HG03097 (cell line): ENCODE results near the gene TIMP2.
"Not testable (repeated sequence)": the region's sequence is repeated elsewhere in the genome, so short reads cannot be mapped to it uniquely, and the experiment has no call there.

Source experiments
- ATAC-seq: cut with Tn5 transposase; IDR thresholded peaks from one replicate; pipeline ENCODE4 v1.9.1; 2021; ENCODE audit not compliant: unreplicated experiment, low FRiP score

The TIMP2 gene

GRCh38 chr17:78933959-78934568, 8.9 kb upstream of the TIMP2 start:
- no peak for ATAC-seq

- no peak for ATAC-seq
These were observed 8.1 kb upstream of the TIMP2 start for GRCh38 chr17:78933025-78933958.

DNA sequence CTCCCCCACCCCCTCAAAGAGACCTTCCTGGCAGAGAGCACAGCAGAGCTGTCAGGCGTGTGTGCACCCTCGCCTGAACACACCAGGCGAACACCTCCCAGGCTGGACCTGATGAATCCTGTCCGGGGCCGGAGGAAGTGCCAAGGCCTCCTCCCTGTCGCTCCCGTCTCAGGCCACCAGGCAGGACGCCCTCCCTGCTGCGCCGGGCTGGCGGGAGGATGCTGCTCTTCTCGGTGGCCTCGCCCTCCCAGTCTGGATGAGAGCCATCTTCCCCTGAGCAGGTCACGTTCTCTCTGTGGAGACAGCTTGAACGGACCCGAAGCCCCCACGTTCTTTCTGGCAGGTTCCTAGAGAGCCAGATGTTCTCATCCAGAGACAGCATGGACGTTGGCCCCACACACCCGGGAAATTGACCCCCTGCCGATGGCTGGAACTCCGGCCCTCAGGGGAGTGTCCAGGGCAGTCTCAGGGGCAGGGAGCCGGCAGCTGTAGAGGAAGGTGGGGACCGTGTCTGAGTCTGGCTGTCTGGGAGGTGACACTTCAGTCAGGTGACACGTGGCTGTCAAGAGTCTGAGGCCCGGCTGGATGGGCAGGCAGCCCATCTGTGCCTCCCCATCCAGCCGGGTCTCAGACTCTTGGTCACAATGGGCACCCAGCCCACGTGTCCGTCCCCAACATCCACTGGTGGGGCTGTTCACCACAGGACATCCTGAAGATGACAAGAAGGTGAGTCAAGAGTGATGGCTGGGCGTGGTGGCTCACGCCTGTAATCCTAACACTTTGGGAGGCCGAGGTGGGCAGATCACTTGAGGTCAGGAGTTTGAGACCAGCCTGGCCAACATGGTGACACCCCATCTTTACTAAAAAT, 5.0 kb upstream of the TIMP2 start:
- ATAC-seq = no peak

- no peak for ATAC-seq
These were observed 722 bp upstream of the TIMP2 start for GRCh38 chr17:78925662-78926555.

DNA sequence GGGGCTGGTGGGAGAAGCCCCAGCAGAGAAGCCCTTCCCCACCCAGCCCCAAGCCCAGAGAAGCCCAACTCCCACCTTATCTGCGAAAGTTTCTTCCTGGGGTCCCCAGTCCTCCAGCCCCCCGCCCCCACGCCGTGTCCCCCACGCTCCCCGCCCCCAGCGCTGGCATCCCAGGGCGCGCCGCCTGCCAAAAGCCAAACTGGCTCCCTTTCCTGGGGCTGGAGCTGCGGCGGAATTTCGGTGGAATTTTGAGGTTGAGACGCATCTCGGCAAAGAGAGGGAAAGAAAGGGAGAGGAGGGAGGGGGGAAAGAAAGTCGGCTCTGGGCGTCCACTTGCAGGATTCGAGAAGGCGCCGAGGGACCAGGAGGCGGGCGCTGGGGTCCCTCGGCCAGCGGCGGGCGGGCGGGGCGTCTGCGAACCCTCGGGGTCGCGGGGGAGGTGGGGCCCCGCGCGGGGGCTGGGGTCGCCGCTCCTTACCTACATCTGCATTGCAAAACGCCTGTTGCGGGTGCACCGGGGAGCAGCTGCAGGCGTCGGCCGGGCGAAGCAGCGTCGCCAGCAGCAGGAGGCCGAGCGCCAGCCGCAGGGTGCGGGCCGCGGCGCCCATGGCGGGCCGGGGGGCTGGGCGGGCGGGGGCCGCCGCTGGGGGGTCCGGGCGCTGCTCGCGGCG, 571 bp downstream of the TIMP2 start:
- no peak for ATAC-seq

DNA sequence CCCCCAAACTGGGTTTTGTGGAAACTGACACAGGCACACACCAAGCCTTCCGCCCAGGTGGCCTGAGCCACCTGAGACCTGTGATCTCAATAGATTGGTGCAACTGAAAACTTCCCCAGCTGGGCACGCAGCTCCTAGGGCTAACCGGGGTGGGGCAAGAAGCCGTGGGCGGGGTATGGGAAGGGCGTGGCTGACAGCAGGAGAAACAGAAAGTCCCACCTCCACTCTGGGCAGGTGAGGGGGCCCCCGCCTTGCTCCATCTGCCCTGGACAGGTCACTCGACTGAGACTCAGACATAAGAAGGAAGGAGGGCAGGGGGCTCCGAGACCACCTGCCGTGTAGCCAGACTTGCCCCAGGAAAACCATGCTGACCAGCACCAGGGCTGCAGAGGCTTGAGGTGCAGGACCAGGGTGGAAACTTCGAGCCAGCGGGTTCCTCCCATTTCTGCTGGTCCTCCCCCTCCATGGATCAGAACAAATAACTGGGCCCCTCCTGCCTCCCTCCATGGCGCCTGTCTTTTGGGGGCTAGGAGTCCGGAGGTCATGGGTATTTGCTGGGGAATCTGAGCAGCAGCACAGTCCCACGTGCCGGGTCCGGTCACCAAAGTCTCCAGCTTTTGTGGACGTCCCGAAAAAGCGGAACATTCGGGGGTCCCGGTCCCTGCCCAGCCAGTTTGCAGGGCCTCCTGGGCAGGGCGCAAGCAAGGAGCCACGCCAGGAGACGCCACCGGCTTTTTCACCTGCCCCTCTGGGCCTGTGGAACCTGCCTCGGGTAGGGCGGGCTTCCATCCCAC, 1.3 kb downstream of the TIMP2 start:
- no peak for ATAC-seq

GRCh38 chr17:78922816-78923498, 2.2 kb downstream of the TIMP2 start:
- no peak for ATAC-seq

- no peak for ATAC-seq
These were observed 3.7 kb downstream of the TIMP2 start for GRCh38 chr17:78921437-78921971.

- no peak for ATAC-seq
These were observed 4.7 kb downstream of the TIMP2 start for GRCh38 chr17:78920528-78920927.

DNA sequence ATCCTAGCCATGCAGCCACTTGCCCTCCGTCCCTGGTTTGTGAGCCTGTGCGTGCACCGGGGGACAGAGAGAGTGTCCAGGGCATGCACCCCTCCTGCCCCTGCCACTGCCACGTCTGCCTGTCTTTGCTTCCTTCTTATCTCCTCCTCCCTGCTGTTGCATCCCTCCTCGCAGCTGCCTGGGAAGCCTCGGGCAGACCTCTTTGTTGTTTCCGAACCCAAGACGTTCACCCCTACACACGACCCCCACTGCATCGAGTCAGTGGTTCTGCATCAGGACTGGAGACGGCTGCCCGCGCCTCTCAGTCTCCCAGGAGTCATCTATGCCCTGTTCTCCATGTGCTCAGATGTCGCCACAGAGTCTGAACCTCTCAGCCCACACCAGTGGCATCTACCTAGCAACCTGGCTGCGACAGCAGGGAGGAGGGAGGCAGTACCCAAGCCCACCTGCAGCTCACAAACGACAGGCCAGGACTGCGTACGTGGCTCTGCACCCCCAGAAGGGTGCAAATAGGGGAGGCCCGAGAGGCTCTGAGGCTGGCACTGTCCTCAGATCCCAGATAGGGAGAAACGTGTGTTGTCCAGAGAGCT, 5.2 kb downstream of the TIMP2 start:
- ATAC-seq = no peak

- no peak for ATAC-seq
These were observed 6.2 kb downstream of the TIMP2 start for GRCh38 chr17:78918979-78919378.

GRCh38 chr17:78917451-78918275, 7.5 kb downstream of the TIMP2 start:
- no peak for ATAC-seq

DNA sequence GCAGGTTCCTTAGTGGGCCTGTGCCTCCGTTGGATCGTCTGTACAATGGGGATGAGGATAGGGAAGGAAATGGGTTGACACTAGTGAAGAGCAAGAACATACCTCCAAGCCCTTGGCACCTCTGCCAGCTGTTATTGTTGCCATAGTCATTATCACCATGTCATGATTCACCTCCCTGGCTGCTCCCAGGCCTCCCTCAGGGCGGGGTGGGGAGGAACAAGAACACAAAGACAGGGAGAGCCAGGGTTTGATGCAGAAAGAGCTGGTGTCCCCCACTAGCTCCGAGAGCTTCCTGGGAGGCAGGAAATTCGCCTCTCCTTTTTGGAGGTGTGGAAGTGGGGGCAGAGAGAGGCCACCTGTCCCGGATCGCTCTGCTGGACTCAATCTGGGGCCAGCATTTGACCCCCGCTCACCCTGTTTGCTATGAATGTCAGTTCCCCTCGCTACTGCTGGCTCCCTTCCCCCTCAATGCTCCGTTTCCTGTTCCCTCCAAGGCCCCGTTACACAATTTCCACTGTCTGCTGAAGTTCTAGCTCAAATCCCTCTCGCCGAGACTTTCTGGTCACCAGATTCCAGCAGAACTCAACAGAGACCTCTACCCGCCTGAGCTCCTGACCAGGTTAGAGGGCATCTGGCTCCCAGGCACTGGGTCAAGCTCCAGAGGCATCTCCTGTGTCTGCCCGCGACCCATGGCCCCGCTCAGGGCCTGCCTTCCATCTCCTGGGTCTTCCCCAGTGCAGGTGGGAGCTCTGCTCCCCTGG, 9.1 kb downstream of the TIMP2 start:
- no peak for ATAC-seq

GRCh38 chr17:78913115-78913514, 12.1 kb downstream of the TIMP2 start:
- ATAC-seq = no peak

GRCh38 chr17:78912082-78912481, 13.1 kb downstream of the TIMP2 start:
- ATAC-seq = no peak

DNA sequence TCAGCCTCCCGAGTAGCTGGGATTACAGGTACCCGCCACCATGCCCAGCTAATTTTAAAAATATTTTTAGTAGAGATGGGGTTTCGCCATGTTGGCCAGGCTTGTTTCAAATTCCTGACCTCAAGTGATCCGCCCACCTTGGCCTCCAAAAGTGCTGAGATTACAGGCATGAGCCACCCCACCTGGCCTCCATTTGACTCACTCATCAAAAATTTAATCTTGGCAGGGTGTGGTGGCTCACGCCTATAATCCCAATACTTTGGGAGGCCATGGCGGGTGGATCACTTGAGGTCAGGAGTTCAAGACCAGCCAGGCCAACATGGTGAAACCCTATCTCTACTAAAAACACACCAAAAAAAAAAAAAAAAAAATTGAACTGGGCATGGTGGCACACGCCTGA, 13.6 kb downstream of the TIMP2 start:
- ATAC-seq = not testable (repeated sequence)
